SIG-M5 treated with dmso at 0.1 percent for 504 hours (cell line): ENCODE results near the gene SZT2.
"Not testable (repeated sequence)": the region's sequence is repeated elsewhere in the genome, so short reads cannot be mapped to it uniquely, and the experiment has no call there.

Source experiments
- DNase-seq: peaks from one replicate; lab custom pipeline; 2025; ENCODE audit not compliant: unreplicated experiment; lab: John Stamatoyannopoulos, UW

The SZT2 gene

DNA sequence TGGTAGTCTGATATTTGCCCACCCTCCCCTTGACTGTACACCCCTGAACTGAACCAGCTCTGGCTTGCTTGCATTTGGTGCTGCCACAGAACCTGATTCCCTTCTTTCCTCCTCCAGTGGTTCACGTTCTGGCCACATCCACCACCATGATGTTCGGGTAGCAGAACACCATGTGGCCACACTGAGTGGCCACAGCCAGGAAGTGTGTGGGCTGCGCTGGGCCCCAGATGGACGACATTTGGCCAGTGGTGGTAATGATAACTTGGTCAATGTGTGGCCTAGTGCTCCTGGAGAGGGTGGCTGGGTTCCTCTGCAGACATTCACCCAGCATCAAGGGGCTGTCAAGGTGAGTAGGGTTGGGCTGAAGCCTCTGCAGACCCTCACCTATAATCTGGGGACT, 29.1 kb upstream of the SZT2 start:
- DNase-seq = no peak

DNA sequence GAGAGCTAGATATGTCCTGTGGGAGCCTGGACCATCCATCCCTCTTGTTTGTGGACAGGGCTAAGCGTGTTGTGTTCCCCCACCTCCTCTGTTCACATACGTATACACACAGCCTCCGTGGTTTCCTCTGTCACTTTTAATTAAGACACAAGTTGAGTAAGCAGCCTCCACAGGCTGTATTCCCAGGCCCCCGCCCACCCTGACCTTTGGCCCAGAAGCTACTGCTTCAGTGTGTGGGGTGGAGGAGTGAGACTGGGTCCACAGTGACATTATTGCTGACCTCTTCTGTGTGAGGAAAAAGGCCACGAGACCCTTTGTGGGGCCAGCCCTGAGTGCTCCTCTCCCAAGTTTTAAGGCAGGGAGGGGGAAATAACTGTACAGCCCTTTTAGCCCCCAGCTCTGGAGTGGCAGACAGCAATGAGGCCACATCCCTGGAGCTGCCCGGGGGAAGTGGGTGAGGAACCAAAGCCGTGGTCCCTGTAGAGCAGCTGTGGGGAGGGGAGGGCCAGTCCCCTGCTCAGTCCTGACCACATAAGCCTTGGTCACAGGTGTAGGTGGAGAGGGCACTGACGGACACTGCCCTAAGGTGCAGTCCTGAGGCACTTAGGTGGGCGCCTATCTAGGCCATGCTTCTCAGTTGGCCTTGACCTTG, 26.3 kb upstream of the SZT2 start:
- DNase-seq = no peak

DNA sequence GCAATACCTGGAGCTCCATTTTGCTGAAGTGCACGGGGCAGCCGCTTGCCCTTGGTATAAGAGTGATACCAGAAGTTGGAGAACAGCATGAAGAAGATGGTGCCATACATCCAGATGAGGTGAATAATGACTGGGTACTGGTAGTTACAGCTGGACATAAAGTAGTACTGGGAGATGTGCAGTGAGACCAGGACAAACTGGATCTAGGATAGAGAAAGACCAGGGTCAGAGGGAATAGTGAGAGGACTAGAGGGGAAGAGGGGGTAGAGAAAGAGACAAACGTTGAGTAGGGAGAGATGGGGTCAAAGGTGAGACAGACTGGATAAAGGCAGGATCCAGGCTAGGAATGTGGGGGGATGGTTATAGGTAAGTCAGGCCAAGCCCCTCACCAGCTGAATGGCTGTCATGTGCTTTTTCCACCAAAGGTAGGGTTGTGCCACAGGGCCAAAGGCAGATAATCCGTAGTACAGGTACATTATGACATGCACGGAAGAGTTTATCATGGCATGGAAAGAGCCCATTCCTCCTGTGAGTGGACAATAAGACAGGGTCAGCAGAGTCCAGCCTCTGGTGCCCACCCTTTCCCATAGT, 25.7 kb upstream of the SZT2 start:
- DNase-seq = no peak

DNA sequence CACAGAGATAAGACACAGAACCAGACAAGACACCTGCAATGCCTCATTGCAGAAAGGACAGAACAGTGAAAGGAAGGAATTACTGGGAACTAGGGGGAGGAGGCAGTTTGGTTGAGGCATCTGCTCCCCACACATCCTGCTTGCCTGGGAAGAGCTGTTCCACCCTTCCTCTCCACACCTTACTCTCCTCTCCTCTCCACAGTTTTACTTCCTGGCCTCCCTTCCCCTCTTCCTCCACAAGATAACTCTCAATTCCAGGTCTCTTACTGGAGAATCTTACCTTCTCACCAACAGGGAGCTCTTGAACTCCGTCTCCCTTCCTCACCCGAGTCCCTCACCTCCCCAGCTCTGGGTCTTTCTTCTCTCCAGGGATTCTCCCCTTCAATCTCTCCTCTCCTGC, 24.0 kb upstream of the SZT2 start:
- no peak for DNase-seq

DNA sequence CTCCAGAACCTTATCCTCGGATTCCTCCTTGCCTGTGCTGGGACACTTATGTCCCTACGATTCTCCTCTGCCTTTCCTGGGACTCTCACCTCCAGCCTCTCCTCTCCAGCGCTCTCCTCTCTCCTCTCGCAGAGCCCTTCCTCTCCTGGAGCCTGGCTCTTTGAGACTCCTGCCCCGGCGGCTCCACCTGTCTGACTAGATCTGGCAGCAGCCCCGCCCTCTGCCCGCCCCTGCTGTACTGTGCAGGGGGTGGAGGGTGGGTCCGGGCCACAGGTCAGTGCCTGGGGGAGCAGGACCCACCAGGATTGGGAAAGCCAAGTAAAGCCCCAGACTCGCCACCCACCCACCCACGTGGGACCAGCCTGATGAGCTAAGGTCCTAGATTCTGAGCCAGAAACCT, 23.5 kb upstream of the SZT2 start:
- no peak for DNase-seq

DNA sequence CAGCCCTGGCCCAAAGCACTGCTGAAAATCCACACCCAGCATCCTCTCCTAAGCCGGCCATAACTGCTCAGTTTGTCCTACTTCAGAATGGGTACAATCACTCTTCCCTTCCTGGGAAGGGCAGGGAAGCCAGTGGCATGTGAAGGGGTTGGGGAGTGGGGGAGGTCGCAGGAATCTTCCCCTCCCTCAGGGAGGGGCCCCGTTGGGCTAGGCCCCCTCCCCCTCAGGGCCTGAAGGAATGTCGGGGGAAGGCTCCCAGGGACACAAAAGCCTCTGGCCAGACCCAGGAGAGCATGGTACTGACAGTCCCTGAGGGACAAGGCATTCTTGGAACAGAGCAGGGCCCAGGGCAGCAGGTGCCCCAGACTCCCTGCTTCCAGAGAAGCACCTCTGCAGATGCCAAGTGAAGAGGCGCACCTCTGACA, 23.1 kb upstream of the SZT2 start:
- DNase-seq = no peak

DNA sequence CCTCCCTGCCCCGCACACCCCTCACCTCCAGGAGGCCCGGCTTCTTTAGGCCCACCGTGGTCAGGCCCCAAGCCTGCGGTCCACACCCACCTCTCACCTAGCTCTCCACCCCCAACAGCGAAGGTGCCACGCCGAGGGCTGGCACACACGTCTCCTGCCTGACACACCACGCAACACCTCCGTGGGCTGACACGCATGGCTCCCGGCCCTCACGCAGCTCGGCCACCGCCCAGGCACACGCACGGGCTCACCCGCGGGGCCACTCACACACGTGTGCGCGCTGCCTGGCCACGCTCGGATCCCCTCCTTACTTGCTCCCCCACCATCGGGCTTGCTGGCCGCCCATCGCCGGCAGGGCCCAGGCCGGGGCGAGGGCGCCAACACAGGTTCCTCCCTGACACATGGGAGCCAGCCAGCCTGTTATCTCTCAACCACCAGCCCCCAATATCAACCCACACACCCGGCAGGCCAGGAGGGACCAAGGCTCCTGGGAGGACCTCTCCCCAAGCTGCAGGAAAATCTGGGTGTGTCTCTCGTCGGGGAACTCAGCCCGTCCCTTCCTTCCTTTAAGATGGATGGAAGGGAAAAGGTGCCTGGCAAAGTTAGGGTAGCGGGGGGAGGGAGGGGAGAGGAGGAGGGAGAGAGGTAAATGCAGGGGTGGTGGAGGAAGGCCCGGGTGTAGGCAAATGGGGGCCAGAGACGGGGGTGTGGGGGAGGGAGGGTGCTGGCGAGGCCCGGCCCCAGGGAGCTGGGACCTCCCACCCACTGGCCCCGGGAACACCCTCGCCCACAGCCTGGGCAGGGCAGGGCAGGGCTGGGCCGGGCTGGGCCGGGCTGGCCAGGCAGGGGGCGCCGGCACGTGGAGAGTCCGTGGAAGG, 22.4 kb upstream of the SZT2 start:
- DNase-seq = peak; percentile 31

DNA sequence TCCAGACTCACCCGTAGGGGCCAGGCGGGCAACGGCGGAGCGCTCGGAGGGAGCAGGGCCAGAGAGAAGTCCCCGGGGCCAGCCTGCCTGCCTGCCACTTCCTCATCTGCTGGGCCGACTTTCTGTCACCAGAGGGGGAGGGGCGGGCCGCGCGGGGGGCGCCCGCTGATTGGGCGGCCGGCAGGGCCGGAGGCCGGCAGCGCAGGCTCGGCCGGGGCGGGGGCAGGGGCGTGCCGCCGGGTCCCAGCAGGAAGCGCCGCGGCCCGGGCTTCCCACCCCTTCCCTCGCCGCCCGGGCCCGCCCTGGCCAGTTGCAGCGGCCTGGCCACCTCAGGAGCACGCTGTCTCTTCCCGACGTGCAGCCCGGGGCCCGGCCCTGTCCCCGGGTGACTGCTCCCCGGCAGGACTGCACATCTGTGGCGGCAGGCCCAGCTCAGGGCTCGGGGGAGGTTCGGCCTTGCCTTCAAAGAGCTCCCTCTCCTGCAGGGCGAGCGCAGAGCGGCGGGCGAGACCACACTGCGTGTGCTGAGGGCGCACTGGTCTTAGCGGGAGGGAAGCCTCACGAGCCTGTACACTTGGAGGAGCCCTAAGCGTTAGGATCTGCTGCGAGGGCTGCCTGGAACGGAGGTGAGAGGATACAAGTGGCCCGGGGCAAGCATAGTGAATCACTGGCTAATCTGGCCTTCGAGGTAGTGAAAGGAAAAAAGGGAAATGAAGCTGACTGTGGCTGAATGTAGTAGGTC, 21.6 kb upstream of the SZT2 start, which contains the start of gene ELOVL1:
TSS of gene ELOVL1 (minus strand) at position 108 of the 742 bp plus-strand sequence. CDS start 2,402 bp downstream, outside the sequence.
- peak; percentile 79 for DNase-seq

DNA sequence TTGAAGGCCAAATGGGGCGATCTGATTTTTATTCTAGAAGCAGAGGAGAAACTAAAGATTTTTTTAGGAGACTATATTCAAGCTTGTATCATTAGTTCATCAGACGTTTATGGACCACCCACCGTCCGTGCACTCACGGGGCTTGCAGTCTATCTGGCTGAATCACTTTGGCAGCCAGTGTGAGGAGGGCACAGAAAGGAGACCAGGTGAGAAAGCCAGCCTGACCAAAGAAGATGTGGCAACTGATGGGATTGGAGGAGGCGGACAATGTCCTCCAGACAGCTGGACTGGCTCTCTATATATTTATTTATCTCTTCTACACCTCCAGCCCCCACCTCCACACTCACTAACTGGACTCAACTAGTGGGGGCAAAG, 21.1 kb upstream of the SZT2 start:
- no peak for DNase-seq

DNA sequence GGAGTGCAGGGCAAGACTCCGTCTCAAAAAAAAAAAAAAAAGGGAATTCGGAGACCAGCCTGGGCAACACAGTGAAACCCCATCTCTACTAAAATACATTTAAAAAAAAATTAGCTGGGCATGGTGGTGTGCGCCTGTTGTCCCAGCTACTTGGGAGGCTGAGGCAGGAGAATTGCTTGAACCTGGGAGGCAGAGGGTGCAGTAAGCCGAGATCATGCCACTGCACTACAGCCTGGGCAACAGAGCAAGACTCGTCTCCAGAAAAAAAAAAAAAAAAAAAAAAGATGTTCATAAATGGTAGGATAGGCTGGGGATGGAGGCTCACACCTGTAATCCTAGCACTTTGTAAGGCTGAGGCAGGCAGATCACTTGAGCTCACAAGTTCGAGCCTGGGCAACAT, 19.9 kb upstream of the SZT2 start:
- DNase-seq = not testable (repeated sequence)

DNA sequence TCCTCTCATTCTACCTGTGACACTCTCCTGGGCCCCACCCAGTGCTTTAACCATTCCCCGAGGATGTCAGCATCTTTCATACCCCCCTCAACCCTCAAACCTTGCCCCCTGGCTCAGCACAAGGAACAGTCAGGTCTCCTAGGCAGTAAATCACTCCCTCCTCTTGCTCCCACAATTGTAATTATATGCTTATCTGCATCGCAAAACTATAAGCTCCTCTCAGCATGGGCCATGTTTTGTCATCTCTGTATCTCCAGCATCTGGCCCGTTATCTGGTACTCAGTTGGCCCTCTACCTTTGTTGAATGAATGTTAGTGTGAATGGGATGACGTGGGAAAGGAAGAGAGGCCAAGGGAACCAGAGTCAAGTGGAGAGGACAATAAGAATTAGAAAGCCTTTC, 19.1 kb upstream of the SZT2 start:
- DNase-seq = no peak

DNA sequence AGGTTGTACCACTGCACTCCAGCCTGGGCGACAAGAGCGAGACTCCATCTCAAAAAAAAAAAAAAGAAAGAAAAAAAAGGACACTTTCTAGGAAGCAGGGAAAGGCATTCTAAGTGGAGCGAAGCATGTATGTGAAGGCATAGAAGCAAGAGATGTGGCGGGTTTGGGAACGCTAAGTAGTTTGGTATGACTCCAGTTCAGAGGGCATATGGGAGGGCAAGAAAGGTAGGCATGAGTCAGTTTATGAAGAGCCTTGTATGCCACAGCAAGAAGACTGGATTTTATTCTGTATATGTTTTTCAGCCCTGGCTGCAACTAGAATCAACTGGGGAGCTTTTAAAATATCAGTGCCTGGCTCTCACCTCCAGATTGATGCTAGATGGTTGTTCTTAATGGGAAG, 17.5 kb upstream of the SZT2 start:
- DNase-seq = no peak

DNA sequence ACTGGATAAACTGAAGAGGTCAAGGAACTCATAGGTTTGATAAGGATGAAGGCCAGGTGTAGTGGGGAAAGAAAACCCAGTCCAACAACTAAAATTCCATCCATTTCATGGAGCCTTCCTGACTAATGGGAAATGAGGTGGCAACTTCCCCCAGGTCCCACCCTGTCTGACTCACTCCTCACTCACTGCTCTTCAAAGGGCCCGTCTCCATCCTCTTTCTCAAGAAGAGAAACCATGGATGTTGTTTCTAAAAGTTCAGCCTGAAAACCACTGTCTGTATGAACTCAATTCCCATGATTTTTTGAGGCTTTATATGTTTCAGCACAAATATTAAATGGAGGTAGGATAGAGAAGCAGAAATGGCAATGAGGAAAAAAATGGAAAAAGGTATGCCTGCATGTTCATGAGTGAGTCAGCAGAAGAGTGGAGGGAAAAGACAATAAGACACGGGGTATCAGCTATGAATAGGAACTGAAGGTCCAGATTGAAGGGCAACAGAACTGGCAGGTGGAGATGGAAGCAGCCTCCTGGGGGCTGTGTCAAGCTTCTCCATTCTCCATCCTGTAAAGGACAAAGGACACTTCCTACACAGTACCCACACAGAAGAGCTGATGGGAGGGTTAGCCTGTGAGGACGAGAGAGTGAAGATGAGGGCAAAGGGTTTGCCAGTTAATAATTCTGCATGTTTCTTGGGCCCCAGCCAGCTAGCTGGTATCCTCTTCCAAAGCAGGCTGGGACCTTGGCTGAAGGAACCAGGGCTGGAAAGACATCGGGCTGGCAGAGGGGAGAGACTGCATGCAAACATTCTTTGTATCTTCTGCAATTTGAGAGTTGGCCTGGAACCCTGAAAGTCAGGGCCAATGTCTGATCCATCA, 16.4 kb upstream of the SZT2 start:
- no peak for DNase-seq

DNA sequence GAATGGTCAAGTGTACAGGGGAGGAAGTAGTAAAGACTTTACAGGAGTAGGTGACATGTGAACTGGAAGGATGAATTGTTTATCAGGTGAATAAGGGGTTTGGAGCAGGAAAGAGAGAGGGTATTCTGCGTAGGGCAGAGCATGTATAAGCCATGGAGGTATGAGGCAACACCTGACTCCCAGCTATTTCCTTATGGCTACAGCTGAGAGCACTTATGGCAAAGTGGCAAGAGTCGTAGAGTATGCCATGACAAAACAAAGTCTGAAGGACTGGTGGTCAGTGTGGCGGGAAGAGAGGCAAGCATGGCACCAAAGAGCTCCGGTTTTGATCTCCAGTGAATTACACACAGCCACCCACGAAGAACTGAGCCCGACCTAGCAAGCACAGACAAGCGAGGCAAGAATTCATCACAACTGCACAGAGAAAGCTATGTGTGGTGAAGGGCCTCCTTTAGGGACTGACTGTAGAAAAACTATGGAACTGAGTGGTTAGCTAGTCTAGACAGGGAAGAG, 12.9 kb upstream of the SZT2 start:
- no peak for DNase-seq

DNA sequence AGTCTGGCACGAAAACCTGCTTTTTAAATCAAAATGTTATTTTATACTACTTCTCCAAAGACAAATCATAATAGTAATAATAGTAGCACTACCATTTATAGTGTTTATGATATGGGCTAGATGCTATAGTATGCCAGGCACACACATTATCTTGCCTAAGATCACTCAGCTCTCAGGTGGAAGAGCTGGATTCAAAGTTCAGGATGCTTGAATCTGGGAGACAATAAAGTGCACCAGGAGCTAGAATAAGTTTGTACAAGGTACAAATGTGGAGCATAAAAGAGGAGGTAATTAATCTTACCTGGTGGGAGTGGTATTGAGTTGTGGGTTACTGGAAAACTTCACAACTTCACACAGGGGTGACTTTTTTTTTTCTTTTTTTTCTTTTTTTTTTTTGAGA, 11.9 kb upstream of the SZT2 start:
- no peak for DNase-seq

DNA sequence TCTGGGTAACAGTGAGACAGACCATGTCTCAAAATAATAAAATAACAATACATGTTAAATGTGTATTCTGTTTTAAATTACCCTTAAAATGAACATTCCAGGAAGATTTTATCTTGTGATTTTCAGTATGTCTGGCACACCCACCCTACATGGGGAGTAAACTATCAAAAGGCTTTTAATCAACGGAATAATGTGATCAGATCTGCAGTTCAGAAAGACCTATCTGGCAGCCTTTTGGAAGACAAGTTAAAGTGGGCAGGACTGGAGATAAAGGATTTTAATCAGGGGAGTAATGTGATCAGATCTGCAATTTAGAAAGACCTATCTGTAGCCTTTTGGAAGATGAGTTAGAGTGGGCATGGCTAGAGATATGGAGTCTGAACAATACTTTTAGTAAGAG, 10.2 kb upstream of the SZT2 start:
- no peak for DNase-seq

DNA sequence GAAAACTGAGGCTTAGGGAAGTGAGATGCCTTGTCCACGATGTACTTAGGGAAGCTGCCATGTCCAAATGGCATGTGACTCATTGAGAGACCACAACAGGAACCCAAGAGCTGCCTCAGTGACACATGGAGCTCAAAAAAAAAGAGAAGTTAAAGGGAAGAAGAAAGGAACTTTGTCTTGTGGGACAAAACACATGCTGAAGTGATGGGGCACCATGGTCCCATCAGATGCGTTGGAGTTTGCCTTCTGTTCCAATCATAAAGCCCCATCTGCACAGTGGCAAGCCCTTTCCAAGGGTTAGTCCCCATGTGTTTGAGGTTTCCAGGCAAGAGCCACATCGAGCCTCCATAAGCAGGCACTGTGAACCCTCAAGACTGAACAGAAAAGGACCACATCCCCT, 8.1 kb upstream of the SZT2 start:
- DNase-seq = peak; percentile 71

DNA sequence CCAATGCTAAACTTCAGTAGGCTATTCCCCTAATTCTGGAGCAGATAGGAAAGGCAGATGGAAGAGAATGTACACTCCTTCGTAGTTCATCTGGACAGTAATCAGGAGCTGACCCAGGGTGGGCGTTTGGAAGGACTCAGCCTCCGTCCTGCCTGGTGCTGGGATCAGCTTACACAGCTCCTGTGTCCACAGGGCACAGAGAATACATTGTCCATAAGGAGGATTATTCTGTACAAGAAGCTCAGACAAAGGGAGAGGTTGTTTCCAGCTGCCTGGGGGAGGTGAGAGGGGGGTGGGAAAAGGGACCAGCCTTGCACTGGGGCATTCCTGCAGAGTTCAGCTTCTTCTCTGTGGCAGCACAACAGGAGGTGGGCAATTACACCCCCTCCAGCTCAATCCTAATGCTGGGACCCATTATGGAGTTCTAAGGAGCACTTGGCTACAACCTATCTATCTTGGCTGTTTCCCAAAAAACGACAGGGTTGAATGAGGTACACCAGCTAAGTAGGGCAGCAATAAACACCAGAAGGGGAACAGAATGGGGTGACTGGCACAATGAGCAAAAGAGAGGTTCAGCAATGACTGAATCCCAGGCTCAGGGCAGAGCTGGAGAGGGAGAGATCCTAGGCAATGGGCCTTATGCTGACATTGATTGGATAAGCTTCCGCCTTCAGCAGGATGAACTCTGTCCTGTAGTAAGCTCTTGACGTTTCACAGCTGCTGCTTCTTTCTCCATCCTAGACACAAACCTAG, 7.5 kb upstream of the SZT2 start:
- DNase-seq = no peak

DNA sequence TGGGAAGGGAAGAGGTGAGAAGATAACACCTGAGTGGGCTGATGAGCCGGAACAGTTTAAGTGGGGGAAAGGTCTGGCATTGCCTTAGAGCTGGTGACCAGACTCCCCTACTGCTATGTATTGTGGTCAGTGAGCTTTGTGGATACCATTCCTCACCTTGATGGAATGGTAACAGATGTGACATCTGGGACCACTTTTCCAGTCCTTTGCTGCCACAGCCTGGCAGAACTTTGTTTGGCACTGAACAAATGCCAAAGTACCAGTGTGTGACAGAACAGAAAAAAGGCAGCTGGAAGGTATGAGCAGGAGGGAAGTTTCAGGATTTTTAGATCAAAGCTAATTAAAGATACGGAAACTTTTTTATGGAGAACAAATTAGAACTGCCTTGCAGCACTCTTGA, 6.2 kb upstream of the SZT2 start:
- DNase-seq = no peak

DNA sequence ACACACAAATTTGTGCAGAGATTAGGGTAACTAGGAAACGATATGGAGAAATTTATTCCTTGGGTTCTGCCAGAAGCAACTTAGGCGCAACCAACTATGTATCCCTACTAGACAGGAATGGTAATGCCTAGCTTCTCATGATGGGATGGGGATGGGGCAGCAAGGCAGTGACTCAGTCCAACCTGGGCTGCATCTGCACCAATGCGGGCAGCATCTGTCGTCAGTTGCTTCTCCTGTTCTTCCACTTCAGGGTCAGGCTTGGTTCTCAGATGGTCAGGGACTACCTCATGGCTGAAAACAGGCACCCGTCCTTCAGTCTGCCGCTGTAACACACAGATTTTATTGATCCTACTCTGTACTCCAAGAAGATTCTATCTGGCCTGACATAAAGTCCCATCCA, 3.0 kb upstream of the SZT2 start:
- DNase-seq = no peak
